Prostate gland (tissue), 2 donors: ENCODE measurements around the gene ZG16. TPM values are rescaled to one million over a fixed set of nuclear protein-coding genes. Genes with fewer than 3 reads are reported as not detected.
"Not testable (repeated sequence)": the region's sequence is repeated elsewhere in the genome, so short reads cannot be mapped to it uniquely, and the experiment has no call there.

Experiments
- DNase-seq: peaks from one replicate; pipeline ENCODE4 v3.0.0-alpha.2; 2019; ENCODE audit warnings: low spot score
- H3K27ac ChIP-seq, 2 donors: fragments of 200-600 bp; sonication (generic); 2 replicates each; pipeline ENCODE4 v1.5.1; 2017 to 2019
- H3K27me3 ChIP-seq: fragments of 200-600 bp; sonication (generic); replicated peaks from 2 replicates; pipeline ENCODE4 v1.5.1; 2019; ENCODE audit not compliant: insufficient read depth
- H3K36me3 ChIP-seq, 2 donors: fragments of 200-600 bp; sonication (generic); 1 replicate in 1 of 2; 2 replicates in 1 of 2; pipeline versions ENCODE4 v1.5.1 to v1.8.1; 2017 to 2019
- H3K4me1 ChIP-seq: fragments of 200-600 bp; sonication (generic); replicated peaks from 2 replicates; pipeline ENCODE4 v1.5.1; 2019
- H3K4me3 ChIP-seq, 2 donors: fragments of 200-600 bp; sonication (generic); 2 replicates each; pipeline ENCODE4 v1.5.1; 2017 to 2019
- H3K9me3 ChIP-seq: fragments of 200-600 bp; sonication (generic); 2 replicates; pipeline ENCODE4 v1.5.1; 2017
- CTCF ChIP-seq, 4 experiments: fragments of 200-600 bp in 2 of 4; fragments of 450-650 bp in 2 of 4; sonication (generic) in 2 of 4; IDR thresholded peaks; 1 replicate in 3 of 4; 2 replicates in 1 of 4; pipeline ENCODE4 v1.5.1; 2016 to 2019; ENCODE audit warnings: antibody characterized with exemption in 4 of 4, mild to moderate bottlenecking in 2 of 4, moderate library complexity in 2 of 4
- POLR2A ChIP-seq: fragments of 450-650 bp; IDR thresholded peaks from one replicate; pipeline ENCODE4 v1.6.1; 2016; ENCODE audit warnings: antibody characterized with exemption, mild to moderate bottlenecking
- POLR2AphosphoS5 ChIP-seq: sonication (generic); formaldehyde crosslinking; IDR thresholded peaks from one replicate; pipeline ENCODE4 v1.6.1; 2017; ENCODE audit warnings: antibody characterized with exemption
- WGBS: methylation state at CpG from one replicate; pipeline ENCODE4 v1.1.5; 2018; 5-methylcytosine and 5-hydroxymethylcytosine counted together
- intact Hi-C: fragments of 100-400 bp; cut with DNase I; formaldehyde crosslinking; loops from one replicate; pipeline ENCODE4 v1.14.2; 2022
- total RNA-seq, 2 donors: library from RNA; depleted of rRNA; stranded (reverse); fragments of >200 nt; gene quantifications; one replicate each; pipeline ENCODE4 v1.1.0, GENCODE V29; 2016

The ZG16 gene
- total RNA-seq, 2 donors from 2014 or later = not detected

GRCh38 chr16:29790949-29791844, 13.1 kb downstream of the ZG16 start:
- H3K4me3 ChIP-seq = peak overlapping the region; percentile 89 to 91
- TF ChIP-seq CTCF (IDR thresholded peaks at IDR 0.05) (no peak), POLR2A (no peak), POLR2AphosphoS5 (no peak)
- WGBS = 2% methylated on average over 31 of the region's 31 CpGs
- no peaks in the 10 kb centered on the region for H3K36me3 ChIP-seq
- no peaks in the 10 kb centered on the region for H3K9me3 ChIP-seq
- no peaks in the 10 kb centered on the region for H3K27me3 ChIP-seq
- H3K4me1 ChIP-seq = peaks cover 2% of the 10 kb centered on the region
- DNase-seq = no peak
- intact Hi-C loops = no loop called here
- peak overlapping the region; percentile 92 to 93 for H3K27ac ChIP-seq

DNA sequence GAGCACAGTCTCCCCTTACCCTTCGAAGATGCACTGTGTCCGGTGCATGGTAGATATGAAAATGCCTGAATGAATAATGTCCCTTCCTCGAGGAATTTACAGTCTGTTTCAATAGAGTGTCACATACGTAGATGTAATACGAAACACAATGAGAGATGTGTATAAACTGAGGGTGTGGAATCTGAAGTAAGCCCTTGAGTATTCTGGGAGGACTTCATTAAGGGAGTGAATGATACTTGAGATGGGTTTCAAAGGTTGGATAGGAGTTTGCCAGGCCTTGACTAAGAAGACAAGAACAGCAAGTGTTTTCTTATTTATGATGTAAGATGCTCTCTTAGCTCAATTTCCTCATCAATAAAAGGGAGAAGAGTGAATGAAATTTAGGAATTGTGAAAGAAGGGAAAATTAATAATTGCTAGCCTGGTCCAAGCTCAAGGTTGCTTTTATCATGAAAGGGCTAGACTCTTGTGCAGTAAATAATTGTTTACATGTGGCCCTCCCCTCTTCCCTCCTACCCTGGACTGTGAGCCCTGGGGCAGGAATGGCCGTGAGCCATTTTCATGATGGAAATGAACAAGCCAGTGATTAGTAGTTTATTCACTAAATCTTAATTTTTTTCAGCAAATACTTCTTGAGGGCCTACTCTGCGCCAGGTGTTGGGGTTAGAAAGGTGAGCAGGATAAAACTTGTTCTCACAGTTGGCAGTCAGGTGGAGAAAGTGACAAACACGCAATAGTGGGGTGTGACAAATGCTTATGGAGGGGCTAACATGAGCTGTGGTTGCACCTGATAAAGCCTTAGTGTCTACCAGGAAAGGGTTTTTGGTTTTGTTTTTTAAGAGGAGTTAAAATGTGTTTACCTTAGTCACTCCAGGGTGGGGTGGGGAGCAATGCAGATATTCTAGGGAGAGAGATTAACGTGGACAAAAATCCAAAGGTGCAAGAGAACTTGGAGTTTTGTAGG, 14.1 kb downstream of the ZG16 start:
- intact Hi-C loops = no loop called here
- peak overlapping the region in 1 of 2 donors; percentile 91 for H3K4me3 ChIP-seq

GRCh38 chr16:29793153-29793552, 15.1 kb downstream of the ZG16 start:
- H3K36me3 ChIP-seq, H3K27me3 ChIP-seq, H3K9me3 ChIP-seq, H3K4me3 ChIP-seq, intact Hi-C loops, DNase-seq, H3K27ac ChIP-seq, H3K4me1 ChIP-seq: not testable (repeated sequence)
- 90% methylated on average over 18 of the region's 18 CpGs for WGBS

More for the DNA sequence above, 14.1 kb downstream of the ZG16 start:
- no peaks in the 10 kb centered on the region for H3K9me3 ChIP-seq
- H3K27me3 ChIP-seq = no peaks in the 10 kb centered on the region
- H3K27ac ChIP-seq = no peak overlapping the region
- H3K36me3 ChIP-seq = no peaks in the 10 kb centered on the region
- no peak for DNase-seq
- WGBS = 60% methylated on average over 9 of the region's 9 CpGs
- TF ChIP-seq POLR2AphosphoS5 = no peak
- no peak for TF ChIP-seq POLR2A
- TF ChIP-seq CTCF (IDR thresholded peaks at IDR 0.05) = no peak
- H3K4me1 ChIP-seq = peaks cover 2% of the 10 kb centered on the region

DNA sequence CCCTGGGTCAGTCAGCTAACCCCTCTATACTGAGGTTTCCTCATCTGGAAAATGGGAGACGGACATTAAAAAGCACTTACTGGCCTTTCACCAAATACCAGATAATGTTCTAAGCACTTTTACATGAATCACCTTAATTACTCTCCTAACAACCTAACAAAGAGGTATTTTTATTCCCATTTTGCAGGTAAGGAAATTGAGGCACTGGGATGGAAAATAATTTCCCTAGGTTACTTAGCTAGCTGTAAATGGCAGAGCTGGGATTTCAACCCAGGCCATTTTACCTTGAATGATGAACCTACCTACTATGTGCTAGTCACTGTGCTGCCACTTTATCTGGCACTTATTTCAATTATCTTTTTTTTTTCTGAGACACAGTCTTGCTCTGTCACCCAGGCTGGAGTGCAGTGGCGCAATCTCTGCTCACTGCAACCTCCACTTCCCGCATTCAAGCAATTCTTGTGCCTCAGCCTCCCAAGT, 16.2 kb downstream of the ZG16 start:
- Histone ChIP-seq H3K27me3 (no peaks in the 10 kb centered on the region), H3K27ac (no peak overlapping the region), H3K36me3 (peaks cover 0 to 5% of the 10 kb centered on the region in 2 donors), H3K4me1 (peaks cover 2% of the 10 kb centered on the region), H3K4me3 (no peak overlapping the region), H3K9me3 (no peaks in the 10 kb centered on the region)
- no peak for DNase-seq
- intact Hi-C loops = no loop called here
- 99% methylated on average over 3 of the region's 3 CpGs for WGBS
- no peak for TF ChIP-seq POLR2A
- TF ChIP-seq CTCF (IDR thresholded peaks at IDR 0.05) = no peak
- TF ChIP-seq POLR2AphosphoS5 = no peak

DNA sequence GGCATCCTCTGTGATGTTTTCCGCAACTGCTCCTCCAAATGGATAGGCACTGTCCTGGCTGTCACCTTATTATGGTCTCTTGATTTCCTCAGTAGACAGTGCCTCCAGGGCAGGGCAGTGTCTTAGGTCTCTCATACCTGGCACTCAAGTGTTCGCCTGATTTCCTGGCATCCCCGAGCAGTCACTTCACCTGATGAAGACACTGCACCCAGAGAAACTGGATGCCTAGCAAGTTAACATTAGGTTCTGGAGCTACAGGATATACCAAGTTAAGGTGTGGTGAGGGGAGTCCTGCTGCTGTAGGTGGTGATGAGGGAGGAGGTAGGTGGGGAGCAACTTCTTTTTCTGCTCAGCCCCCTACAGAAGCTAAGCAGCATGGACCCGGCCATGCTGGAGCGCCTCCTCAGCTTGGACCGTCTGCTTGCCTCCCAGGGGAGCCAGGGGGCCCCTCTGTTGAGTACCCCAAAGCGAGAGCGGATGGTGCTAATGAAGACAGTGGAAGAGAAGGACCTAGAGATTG, 24.4 kb downstream of the ZG16 start:
- intact Hi-C loops = loop anchor here (10.0 kb wide), 1 partner anchor 852 kb away; the partner anchor contains the start of genes FBRS and PRR14
- Histone ChIP-seq H3K27ac (no peak overlapping the region), H3K4me1 (no peaks in the 10 kb centered on the region), H3K4me3 (no peak overlapping the region), H3K36me3 (peaks cover 0 to 5% of the 10 kb centered on the region in 2 donors), H3K27me3 (no peaks in the 10 kb centered on the region), H3K9me3 (no peaks in the 10 kb centered on the region)
- 89% methylated on average over 8 of the region's 8 CpGs for WGBS
- no peak for TF ChIP-seq POLR2A
- no peak for TF ChIP-seq POLR2AphosphoS5
- TF ChIP-seq CTCF (IDR thresholded peaks at IDR 0.05) = no peak
- no peak for DNase-seq
